K562 (cell line): Measurements from ENCODE around the gene UBE2H. TPM values are rescaled to one million over a fixed set of nuclear protein-coding genes. Genes with fewer than 3 reads are reported as not detected.

ENCODE experiments used
- ATAC-seq: fragments of 200-7000 bp; cut with Tn5 transposase; 3 replicates; pipeline ENCODE4 v1.9.1; 2020; ENCODE audit warnings: moderate library complexity
- BruUV-seq: library from RNA; stranded (reverse); fragments of 400-500 nt; replicated peaks from 2 replicates; lab custom pipeline; 2021; lab: Mats Ljungman, UMichigan
- CTCF ChIA-PET: fragments of 300-600 bp; formaldehyde crosslinking; extraction: SDS; loops from one replicate; lab custom pipeline; 2021; ENCODE audit warnings: low intra/inter-chr PET ratio; lab: Yijun Ruan, JAX
- POLR2A ChIA-PET: fragments of 300-600, 350-650 bp; sonication (Branson Sonifier 250); formaldehyde crosslinking; extraction: SDS; loops from one replicate; lab custom pipeline; 2021; ENCODE audit warnings: antibody characterized with exemption, inconsistent platforms; lab: Yijun Ruan, JAX
- DNase-seq, 4 experiments: peaks; one replicate each; pipeline versions ENCODE4 v3.0.0 to v3.0.0-alpha.2; 2011 to 2018; ENCODE audit warnings: low spot score in 3 of 4, mixed read lengths in 3 of 4; ENCODE audit errors: extremely low read depth in 1 of 4
- FAIRE-seq: peaks from 2 replicates; lab custom pipeline; 2011; peaks lifted over from hg19 to GRCh38; lab: Jason Lieb, UNC
- H2AFZ ChIP-seq: 2 replicates; pipeline ENCODE4 v1.6.0; 2011; ENCODE audit warnings: low read depth, low read length, control low read depth, inconsistent platforms
- H3K27ac ChIP-seq: fragments of 200-600 bp; 3 replicates; pipeline ENCODE4 v1.8.0; 2011; ENCODE audit warnings: low read depth, mild to moderate bottlenecking, control low read depth, inconsistent platforms, low read length, moderate library complexity, mixed read lengths; ENCODE audit errors: extremely low read depth
- H3K27me3 ChIP-seq, 2 experiments: fragments of 300-600 bp in 1 of 2; 2 replicates in 1 of 2; 3 replicates in 1 of 2; pipeline versions ENCODE4 v1.6.0 to v1.8.0; 2011; ENCODE audit warnings: inconsistent platforms in 2 of 2, low read length in 2 of 2, mild to moderate bottlenecking in 1 of 2, mixed read lengths in 1 of 2, moderate library complexity in 1 of 2; ENCODE audit not compliant: control insufficient read depth in 2 of 2, insufficient read depth in 2 of 2
- H3K36me3 ChIP-seq: fragments of 300-600 bp; 3 replicates; pipeline ENCODE4 v1.8.0; 2011; ENCODE audit warnings: mild to moderate bottlenecking, low read length, inconsistent platforms; ENCODE audit not compliant: control insufficient read depth, insufficient read depth
- H3K4me1 ChIP-seq, 2 experiments: fragments of 200-600 bp in 1 of 2; replicated peaks in 1 of 2; 2 replicates in 1 of 2; 3 replicates in 1 of 2; pipeline versions ENCODE4 v1.5.1 to v1.8.0; 2011; ENCODE audit warnings: inconsistent platforms in 2 of 2, low read length in 2 of 2, mild to moderate bottlenecking in 1 of 2, mixed read lengths in 1 of 2, moderate library complexity in 1 of 2; ENCODE audit not compliant: control insufficient read depth in 2 of 2, insufficient read depth in 2 of 2
- H3K4me2 ChIP-seq: 2 replicates; pipeline ENCODE4 v1.6.1; 2011; ENCODE audit warnings: low read length, control low read depth, inconsistent platforms, mixed read lengths; ENCODE audit not compliant: insufficient read depth
- H3K4me3 ChIP-seq: fragments of 200-600 bp; sonication (generic), shearing (Covaris generic); 2 replicates; pipeline ENCODE4 v1.5.1; 2016; ENCODE audit warnings: control low read depth, inconsistent platforms
- H3K79me2 ChIP-seq: fragments of 200-600 bp; 3 replicates; pipeline ENCODE4 v1.8.0; 2011; ENCODE audit warnings: low read length, inconsistent platforms; ENCODE audit not compliant: control insufficient read depth, insufficient read depth
- H3K9ac ChIP-seq, 2 experiments: 2 replicates each; pipeline versions ENCODE4 v1.6.0 to v1.6.1; 2011; ENCODE audit warnings: low read depth in 2 of 2, low read length in 2 of 2, control low read depth in 1 of 2, inconsistent platforms in 1 of 2, mild to moderate bottlenecking in 1 of 2, mixed read lengths in 1 of 2; ENCODE audit not compliant: insufficient read depth in 1 of 2
- H3K9me1 ChIP-seq: one replicate; pipeline ENCODE4 v1.6.0; 2011; ENCODE audit warnings: inconsistent platforms, mild to moderate bottlenecking, low read length, moderate library complexity; ENCODE audit not compliant: control insufficient read depth, insufficient read depth
- H3K9me3 ChIP-seq: replicated peaks from 2 replicates; pipeline ENCODE4 v1.5.1; 2011; ENCODE audit warnings: low read depth, low read length, inconsistent platforms; ENCODE audit not compliant: control insufficient read depth, insufficient read depth
- H4K20me1 ChIP-seq: replicated peaks from 2 replicates; pipeline ENCODE4 v1.6.1; 2011; ENCODE audit warnings: low read length, inconsistent platforms, mixed read lengths; ENCODE audit not compliant: control insufficient read depth, insufficient read depth
- ARNT ChIP-seq, 2 experiments: fragments of 450-650 bp; IDR thresholded peaks; 2 replicates each; pipeline ENCODE4 v1.6.1; 2016; ENCODE audit warnings: mild to moderate bottlenecking in 1 of 2
- CHD4 ChIP-seq: fragments of 200-600 bp; sonication (generic); IDR thresholded peaks from 3 replicates; pipeline ENCODE4 v1.6.1; 2012; ENCODE audit warnings: low read depth, mild to moderate bottlenecking, mixed read lengths, low read length, inconsistent platforms; ENCODE audit not compliant: insufficient read depth, insufficient replicate concordance, poor library complexity, severe bottlenecking
- CLOCK ChIP-seq: fragments of 250-450 bp; sonication (Bioruptor Pico); IDR thresholded peaks from 2 replicates; pipeline ENCODE4 v1.4.0; 2020; ENCODE audit warnings: mild to moderate bottlenecking, moderate library complexity, borderline replicate concordance
- MAFK ChIP-seq: IDR thresholded peaks from 2 replicates; pipeline ENCODE4 v1.6.1; 2011; ENCODE audit warnings: low read length, improper control_type of control experiment
- MYBL2 ChIP-seq, 2 experiments: fragments of 450-650 bp in 1 of 2; sonication (generic) in 1 of 2; formaldehyde crosslinking in 1 of 2; IDR thresholded peaks; 2 replicates each; pipeline versions ENCODE4 v1.6.1 to v1.8.1; 2017 to 2022; ENCODE audit warnings: borderline replicate concordance in 1 of 2, inconsistent platforms in 1 of 2, low read depth in 1 of 2, mild to moderate bottlenecking in 1 of 2, missing genetic modification reagents in 1 of 2, moderate library complexity in 1 of 2
- NCOA6 ChIP-seq: fragments of 450-650 bp; IDR thresholded peaks from 2 replicates; pipeline ENCODE4 v1.6.1; 2017; ENCODE audit warnings: mild to moderate bottlenecking
- RNF2 ChIP-seq: sonication (generic); IDR thresholded peaks from 2 replicates; pipeline ENCODE4 v1.6.1; 2016
- TAF15 ChIP-seq: fragments of 200-400 bp; formaldehyde crosslinking; IDR thresholded peaks from 2 replicates; pipeline ENCODE4 v1.6.1; 2017; ENCODE audit warnings: mild to moderate bottlenecking, low read depth, low read length, moderate library complexity
- TRIM25 ChIP-seq: fragments of 450-650 bp; IDR thresholded peaks from 2 replicates; pipeline ENCODE4 v1.7.0; 2016; ENCODE audit warnings: borderline replicate concordance
- ZNF436 ChIP-seq: fragments of 250-450, 450-650 bp; sonication (Bioruptor Pico); formaldehyde crosslinking; IDR thresholded peaks from 2 replicates; pipeline ENCODE4 v1.7.0; 2020; ENCODE audit warnings: mild to moderate bottlenecking
- WGBS: fragments of 100-300 bp; shearing (Covaris generic); methylation state at CpG from one replicate; pipeline ENCODE4 v1.1.6; 2016; ENCODE audit warnings: low coverage, mixed read lengths; ENCODE audit not compliant: insufficient coverage; ENCODE audit errors: missing lambda C conversion rate; 5-methylcytosine and 5-hydroxymethylcytosine counted together
- in situ Hi-C: fragments of 300-500 bp; cut with MboI; formaldehyde crosslinking; loops from 4 replicates; pipeline ENCODE4 v1.15.0; 2018; ENCODE audit warnings: inconsistent platforms, mixed read lengths
- intact Hi-C: fragments of 100-400 bp; cut with micrococcal nuclease; formaldehyde crosslinking; loops from 2 replicates; pipeline ENCODE4 v1.14.2; 2022
- polyA plus RNA-seq, 8 experiments: library from polyadenylated mRNA; depleted of rRNA in 4 of 8; stranded (reverse) in 5 of 8; unstranded in 3 of 8; fragments of >200 nt; fragmentation: Nextera tagmentation in 2 of 8; fragmentation: Illumina TruSeq in 1 of 8; extraction: Ambion mirVana in 2 of 8; extraction: Trizol in 1 of 8; gene quantifications; 2 replicates each; pipeline versions ENCODE4 v1.2.1 to v1.2.3, GENCODE V29; 2011 to 2014; ENCODE audit warnings: inconsistent platforms in 1 of 8, missing spikeins in 1 of 8
- total RNA-seq, 7 experiments: library from RNA; depleted of rRNA in 6 of 7; stranded (reverse); fragments of >200 nt in 6 of 7; fragmentation: Illumina TruSeq in 2 of 7; extraction: Trizol in 2 of 7; gene quantifications; 2 replicates each; pipeline versions ENCODE4 v1.2.1 to v1.2.3, GENCODE V29; 2011 to 2021; ENCODE audit warnings: low replicate concordance in 1 of 7
- TF ChIP-seq, protein P1 (sequence below): fragments of 450-650 bp; formaldehyde crosslinking; IDR thresholded peaks from 2 replicates; pipeline ENCODE4 v1.4.0; 2022; ENCODE audit warnings: missing genetic modification characterization
- TF ChIP-seq, protein P2 (sequence below), 3 experiments: fragments of 200-800 bp in 1 of 3; sonication (Bioruptor generic) in 1 of 3; sonication (generic) in 1 of 3; formaldehyde crosslinking in 1 of 3; IDR thresholded peaks; 2 replicates each; pipeline versions ENCODE4 v1.6.1 to v1.8.0; 2016 to 2022; ENCODE audit warnings: mild to moderate bottlenecking in 2 of 3, missing compliant biosample characterization in 2 of 3, missing genetic modification characterization in 2 of 3, missing genetic modification reagents in 1 of 3

Gene UBE2H
- total and polyA plus RNA-seq, 9 of the 15 experiments (the other 6 are each of a cell fraction or from before 2014, with no cell fraction given): 6.3 to 33.0 (median 13.3) TPM

DNA sequence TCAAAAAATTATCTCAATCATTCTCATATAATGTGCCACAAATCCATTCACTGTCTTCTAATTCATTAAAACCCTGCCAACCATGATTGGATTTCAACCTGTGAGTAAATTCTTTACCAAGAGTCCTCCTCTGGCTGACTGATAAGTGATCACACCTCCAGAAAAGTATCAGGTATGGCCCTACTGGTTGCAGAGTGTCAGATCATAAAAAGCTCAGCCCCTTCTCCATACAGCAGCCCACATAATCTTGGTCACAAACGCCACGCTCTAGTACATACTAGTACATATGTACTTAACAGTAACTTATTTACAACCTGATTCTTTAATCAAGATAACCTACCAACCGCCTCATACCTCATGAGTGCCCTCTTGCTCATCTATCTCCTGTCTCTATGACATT, 26.1 kb downstream of the UBE2H start:
- no peak for DNase-seq
- 52% methylated on average over 3 of the region's 3 CpGs for WGBS
- Histone ChIP-seq H3K9ac (no peak overlapping the region), H3K9me3 (no peaks in the 10 kb centered on the region), H3K4me3 (no peak overlapping the region), H3K4me2 (no peak overlapping the region), H3K27ac (no peak overlapping the region), H2AFZ (no peak overlapping the region), H3K36me3 (no peaks in the 10 kb centered on the region), H4K20me1 (peaks cover 6% of the 10 kb centered on the region), H3K9me1 (no peaks in the 10 kb centered on the region), H3K4me1 (peaks cover 0 to 3% of the 10 kb centered on the region in 2 experiments; a peak in 1 of 5 replicates), H3K79me2 (no peaks in the 10 kb centered on the region), H3K27me3 (no peaks in the 10 kb centered on the region)
- no peak for FAIRE-seq
- intact Hi-C loops (no loop called here), in situ Hi-C loops (no loop called here)
- CTCF ChIA-PET: no interaction called here
- no TSS peak for BruUV-seq
- ATAC-seq: no peak; the same call in 2 of the 3 replicates
- POLR2A ChIA-PET: interaction anchor here (0.6 to 1.3 kb wide), 2 partner anchors 12 to 25 kb away, joined by 3 to 4 read pairs; no protein-coding TSS in a partner anchor
- no peak for TF ChIP-seq TAF15
- TF ChIP-seq MAFK: no peak
- TF ChIP-seq ZNF436 (CRISPR knock-in tag): no peak
- TF ChIP-seq, protein P1, sequence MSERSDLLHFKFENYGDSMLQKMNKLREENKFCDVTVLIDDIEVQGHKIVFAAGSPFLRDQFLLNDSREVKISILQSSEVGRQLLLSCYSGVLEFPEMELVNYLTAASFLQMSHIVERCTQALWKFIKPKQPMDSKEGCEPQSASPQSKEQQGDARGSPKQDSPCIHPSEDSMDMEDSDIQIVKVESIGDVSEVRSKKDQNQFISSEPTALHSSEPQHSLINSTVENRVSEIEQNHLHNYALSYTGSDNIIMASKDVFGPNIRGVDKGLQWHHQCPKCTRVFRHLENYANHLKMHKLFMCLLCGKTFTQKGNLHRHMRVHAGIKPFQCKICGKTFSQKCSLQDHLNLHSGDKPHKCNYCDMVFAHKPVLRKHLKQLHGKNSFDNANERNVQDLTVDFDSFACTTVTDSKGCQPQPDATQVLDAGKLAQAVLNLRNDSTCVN (CRISPR knock-in tag): no peak
- TF ChIP-seq CLOCK (CRISPR knock-in tag): no peak
- TF ChIP-seq, protein P2, sequence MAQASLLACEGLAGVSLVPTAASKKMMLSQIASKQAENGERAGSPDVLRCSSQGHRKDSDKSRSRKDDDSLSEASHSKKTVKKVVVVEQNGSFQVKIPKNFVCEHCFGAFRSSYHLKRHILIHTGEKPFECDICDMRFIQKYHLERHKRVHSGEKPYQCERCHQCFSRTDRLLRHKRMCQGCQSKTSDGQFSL (CRISPR knock-in tag; IDR thresholded peaks at IDR 0.05): no peak
- TF ChIP-seq, protein P2 (tag; IDR thresholded peaks at IDR 0.05): no peak
- no peak for TF ChIP-seq NCOA6
- no peak for TF ChIP-seq MYBL2 (IDR thresholded peaks at IDR 0.05; ENCODE audit: low read depth)
- TF ChIP-seq MYBL2 (CRISPR knock-in tag; IDR thresholded peaks at IDR 0.05; ENCODE audit: borderline replicate concordance): no peak
- no peak for TF ChIP-seq ARNT (IDR thresholded peaks at IDR 0.05)
- TF ChIP-seq CHD4: no peak
- TF ChIP-seq RNF2: no peak
- TF ChIP-seq TRIM25: no peak
